ENCODE results near the gene MINK1.

The MINK1 gene

GRCh38 chr17:4880857-4881256 lies 47.7 kb downstream of the MINK1 start:
- no peak for FAIRE-seq

- FAIRE-seq = no peak
Observed at GRCh38 chr17:4881761-4882555, 48.8 kb downstream of the MINK1 start.

GRCh38 chr17:4884489-4884888 lies 51.3 kb downstream of the MINK1 start:
- FAIRE-seq = no peak

GRCh38 chr17:4886830-4887229 lies 53.7 kb downstream of the MINK1 start:
- no peak for FAIRE-seq

DNA sequence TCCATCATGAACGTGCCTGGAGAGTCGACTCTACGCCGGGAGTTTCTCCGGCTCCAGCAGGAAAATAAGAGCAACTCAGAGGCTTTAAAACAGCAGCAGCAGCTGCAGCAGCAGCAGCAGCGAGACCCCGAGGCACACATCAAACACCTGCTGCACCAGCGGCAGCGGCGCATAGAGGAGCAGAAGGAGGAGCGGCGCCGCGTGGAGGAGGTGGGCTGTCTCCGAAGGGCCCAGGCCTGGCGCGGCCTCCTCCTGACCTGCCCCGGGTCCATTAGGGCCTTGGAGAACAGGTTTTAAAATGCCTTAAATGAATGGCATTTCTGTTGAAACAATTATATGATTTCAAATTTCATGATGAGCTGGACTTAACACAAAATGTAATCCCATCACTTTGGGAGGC lies 54.4 kb downstream of the MINK1 start:
- no peak for FAIRE-seq

DNA sequence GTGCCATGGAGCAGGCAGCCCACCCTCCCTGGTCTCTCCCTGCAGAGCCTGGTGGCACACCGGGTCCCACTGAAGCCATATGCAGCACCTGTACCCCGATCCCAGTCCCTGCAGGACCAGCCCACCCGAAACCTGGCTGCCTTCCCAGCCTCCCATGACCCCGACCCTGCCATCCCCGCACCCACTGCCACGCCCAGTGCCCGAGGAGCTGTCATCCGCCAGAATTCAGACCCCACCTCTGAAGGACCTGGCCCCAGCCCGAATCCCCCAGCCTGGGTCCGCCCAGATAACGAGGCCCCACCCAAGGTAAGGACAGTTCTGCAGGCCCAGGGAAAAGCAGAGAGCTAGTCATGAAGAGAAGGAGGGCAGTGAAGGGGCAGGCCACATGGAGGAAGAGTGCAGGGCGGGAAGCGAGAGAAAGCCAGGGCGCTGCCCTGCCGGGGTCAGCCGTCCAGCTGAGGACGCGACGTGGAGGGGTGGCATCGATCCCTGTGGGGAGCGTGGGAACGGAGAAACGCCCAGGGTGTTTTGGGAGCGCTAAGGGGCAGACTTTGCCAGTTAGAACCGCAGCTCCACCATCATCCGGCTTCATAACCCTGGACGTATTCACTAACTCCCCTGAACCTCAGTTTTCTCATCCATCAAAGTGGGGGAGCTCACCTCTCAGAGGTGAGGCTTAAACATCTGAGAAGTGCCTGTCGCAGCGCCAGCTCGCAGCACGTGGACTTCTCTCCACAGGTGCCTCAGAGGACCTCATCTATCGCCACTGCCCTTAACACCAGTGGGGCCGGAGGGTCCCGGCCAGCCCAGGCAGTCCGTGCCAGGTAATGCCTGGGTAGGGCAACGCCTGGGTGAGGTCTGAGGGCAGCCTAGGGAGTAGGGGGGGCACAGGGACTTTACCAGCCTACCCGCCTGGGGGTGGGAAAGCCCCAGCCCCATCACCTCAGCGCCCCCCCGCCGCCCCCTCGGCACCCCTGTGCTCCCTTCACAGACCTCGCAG lies 58.6 kb downstream of the MINK1 start:
- no peak for FAIRE-seq

DNA sequence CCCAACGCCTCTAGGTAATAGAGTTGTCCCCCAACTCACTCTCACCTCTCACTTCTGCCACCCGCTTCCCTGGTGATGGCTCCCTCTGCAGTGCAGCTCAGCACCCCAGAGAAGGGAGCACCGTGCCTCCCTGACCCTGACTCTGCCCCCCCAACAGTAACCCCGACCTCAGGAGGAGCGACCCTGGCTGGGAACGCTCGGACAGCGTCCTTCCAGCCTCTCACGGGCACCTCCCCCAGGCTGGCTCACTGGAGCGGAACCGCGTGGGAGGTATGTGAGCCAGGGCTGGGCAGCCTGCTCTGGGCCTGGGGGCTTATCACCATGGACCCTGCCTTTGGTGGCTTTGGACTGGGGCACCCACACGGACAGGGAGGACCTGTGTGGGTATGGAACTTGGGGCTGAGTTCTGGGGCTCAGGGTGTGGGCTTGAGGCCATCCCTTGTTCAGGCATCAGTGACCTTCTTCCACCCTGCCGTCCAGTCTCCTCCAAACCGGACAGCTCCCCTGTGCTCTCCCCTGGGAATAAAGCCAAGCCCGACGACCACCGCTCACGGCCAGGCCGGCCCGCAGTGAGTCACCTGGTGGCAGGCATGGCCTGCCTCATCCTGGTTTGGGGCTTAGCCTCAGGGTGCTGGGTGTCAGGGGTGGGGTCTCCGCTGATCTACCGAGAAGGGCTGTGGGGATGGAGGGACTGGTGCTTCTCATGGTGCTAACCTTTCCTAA lies 59.5 kb downstream of the MINK1 start:
- FAIRE-seq = no peak

DNA sequence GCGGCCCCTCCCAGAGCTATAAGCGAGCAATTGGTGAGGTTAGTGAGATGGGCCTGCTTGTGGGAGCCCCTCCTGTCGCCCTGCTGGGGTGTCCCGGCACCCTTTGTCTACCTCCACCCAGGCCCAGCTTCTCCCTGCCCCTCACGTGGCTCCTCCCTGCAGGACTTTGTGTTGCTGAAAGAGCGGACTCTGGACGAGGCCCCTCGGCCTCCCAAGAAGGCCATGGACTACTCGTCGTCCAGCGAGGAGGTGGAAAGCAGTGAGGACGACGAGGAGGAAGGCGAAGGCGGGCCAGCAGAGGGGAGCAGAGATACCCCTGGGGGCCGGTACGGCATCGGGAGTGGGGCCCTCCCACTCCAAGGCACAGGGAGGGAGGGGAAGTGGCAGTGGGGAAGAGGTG lies 60.1 kb downstream of the MINK1 start:
- FAIRE-seq = no peak

DNA sequence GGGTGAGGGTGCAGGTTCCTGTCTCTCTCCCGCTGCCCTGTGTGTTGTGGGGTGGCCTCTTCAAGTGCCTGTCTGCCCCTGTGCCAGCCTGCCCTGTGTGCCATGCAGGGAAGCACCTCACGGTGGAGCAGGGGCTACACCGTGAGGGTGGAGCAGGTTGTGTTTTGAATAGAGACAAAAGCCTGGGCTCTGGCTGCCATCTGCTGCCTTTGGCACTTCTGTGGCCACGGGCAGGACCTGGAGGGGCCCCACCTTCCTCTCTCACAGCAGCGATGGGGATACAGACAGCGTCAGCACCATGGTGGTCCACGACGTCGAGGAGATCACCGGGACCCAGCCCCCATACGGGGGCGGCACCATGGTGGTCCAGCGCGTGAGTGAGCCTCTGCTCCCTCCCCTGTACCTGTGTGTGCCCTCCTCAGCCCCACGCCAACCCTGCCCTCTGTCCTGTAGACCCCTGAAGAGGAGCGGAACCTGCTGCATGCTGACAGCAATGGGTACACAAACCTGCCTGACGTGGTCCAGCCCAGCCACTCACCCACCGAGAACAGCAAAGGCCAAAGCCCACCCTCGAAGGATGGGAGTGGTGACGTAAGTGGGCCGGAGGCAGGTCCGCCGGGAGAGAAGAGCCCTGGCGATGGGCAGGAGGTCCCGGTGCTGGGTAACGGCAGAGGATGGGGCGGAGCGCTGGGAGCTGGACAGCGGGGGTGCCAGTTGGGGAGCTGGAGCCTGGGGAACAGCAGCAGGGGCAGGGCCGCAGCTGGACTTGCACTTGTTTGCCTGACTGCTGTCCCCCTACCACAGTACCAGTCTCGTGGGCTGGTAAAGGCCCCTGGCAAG lies 60.8 kb downstream of the MINK1 start:
- FAIRE-seq = no peak

DNA sequence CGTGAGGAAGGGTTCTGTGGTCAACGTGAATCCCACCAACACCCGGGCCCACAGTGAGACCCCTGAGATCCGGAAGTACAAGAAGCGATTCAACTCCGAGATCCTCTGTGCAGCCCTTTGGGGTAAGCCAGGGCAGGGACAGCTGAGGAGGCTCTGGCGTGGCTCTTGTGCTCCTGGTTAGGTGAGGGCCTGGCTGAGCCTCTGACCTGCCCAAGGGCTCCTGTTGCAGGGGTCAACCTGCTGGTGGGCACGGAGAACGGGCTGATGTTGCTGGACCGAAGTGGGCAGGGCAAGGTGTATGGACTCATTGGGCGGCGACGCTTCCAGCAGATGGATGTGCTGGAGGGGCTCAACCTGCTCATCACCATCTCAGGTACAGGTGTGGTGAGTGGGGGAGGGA lies 62.0 kb downstream of the MINK1 start:
- FAIRE-seq = no peak

- no peak for FAIRE-seq
Observed at GRCh38 chr17:4895657-4896331, 62.7 kb downstream of the MINK1 start.

DNA sequence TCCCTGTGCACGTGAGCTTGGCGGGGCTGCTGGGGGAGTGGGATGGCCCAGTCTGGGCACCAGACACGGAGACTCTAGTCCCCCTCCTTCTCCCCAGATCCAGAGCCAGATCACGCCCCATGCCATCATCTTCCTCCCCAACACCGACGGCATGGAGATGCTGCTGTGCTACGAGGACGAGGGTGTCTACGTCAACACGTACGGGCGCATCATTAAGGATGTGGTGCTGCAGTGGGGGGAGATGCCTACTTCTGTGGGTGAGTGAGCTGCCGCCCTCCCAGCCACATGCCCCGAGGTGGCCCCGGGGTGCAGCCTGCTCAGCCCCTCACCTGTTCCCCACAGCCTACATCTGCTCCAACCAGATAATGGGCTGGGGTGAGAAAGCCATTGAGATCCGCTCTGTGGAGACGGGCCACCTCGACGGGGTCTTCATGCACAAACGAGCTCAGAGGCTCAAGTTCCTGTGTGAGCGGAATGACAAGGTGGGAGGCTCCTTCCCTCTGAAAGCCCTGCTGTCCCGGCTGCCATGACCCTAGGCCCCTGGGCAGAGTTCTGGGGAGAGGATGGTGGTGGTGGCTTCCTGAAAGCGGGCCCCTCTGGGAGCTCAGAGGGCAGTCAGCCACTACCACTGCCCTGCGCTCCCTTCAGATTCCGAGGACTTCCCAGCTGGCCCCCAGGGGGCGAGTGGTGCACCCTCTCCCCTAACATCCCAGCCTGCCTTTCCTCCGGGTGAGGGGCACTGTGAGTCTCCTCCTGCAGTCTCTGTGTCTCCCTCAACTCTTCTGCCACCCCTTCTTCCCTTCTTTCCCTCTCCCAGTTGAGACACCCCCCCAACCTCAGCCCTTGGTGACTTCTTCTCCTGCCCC lies 63.4 kb downstream of the MINK1 start:
- FAIRE-seq = no peak

DNA sequence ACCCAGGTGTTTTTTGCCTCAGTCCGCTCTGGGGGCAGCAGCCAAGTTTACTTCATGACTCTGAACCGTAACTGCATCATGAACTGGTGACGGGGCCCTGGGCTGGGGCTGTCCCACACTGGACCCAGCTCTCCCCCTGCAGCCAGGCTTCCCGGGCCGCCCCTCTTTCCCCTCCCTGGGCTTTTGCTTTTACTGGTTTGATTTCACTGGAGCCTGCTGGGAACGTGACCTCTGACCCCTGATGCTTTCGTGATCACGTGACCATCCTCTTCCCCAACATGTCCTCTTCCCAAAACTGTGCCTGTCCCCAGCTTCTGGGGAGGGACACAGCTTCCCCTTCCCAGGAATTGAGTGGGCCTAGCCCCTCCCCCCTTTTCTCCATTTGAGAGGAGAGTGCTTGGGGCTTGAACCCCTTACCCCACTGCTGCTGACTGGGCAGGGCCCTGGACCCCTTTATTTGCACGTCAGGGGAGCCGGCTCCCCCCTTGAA lies 64.1 kb downstream of the MINK1 start:
- FAIRE-seq = no peak

GRCh38 chr17:4897785-4898184 lies 64.6 kb downstream of the MINK1 start:
- FAIRE-seq = no peak

DNA sequence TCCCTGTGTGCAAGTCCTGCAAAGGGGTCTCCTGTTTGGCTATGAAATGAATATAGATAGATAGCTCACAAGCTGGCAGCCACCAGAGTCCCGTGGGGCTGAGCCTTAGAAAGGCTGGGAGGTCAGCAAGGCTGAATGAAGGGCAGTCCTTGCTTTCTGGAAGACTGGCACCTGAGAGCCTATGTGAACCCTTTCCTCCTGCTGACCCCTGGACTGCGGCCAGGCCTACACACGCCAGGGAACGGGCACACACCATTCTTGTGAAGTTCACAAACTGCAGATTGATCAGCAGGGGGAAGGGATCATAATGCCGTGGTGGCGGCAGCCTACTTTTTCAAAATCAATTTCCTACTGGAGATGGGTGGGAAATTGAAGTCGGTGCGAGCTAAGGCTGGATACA lies 65.2 kb downstream of the MINK1 start:
- FAIRE-seq = no peak

GRCh38 chr17:4898927-4899326 lies 65.8 kb downstream of the MINK1 start:
- no peak for FAIRE-seq

DNA sequence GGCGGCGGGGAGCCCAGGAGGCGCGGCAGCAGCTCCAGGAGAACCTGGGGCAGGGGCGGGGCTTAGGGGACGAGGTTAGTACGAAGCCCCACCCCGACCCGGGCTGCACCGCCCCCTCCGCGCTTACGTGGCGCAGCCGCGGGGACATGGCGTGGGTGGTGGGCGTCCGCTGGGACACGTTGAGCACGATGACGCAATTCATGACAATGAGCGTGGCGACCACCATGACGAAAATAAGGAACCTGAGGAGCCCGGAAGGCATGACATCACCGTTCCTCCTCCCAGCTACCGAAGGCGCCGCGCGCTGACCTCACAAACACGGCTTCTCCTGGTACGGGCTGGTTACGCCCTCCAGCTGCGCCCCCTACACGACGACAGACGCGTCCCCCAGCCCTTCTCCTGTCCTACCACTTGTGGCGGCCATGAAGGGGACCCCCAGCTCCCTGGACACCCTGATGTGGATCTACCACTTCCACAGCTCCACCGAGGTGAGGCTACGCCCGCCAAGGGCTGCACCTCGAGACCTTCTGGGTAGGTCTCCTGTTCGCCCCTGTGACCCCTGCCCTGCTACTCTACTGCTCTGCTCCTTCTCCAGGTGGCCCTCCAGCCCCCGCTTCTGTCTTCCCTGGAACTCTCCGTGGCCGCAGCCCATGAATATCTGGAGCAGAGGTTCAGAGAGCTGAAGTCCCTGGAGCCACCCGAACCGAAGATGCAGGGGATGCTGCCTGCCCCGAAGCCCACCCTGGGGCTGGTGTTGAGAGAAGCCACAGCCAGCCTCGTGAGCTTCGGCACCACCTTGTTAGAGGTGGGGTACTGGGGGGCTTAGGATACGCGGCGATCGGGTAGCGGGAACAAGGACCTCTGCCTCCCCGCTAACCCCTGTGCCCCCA lies 66.4 kb downstream of the MINK1 start, which contains the start of gene C17orf107:
Gene C17orf107 (plus strand): TSS at position 196 of the 890 bp plus-strand sequence. CDS start 227 bp downstream, at position 423.
- FAIRE-seq = no peak

GRCh38 chr17:4900231-4901107 lies 67.3 kb downstream of the MINK1 start:
- no peak for FAIRE-seq

Measured in TTC549 (cell line).